GM19452 (cell line): Measurements from ENCODE around the gene EDA2R.

Experiments used
- ATAC-seq: cut with Tn5 transposase; IDR thresholded peaks from one replicate; pipeline ENCODE4 v1.9.1; 2021; ENCODE audit not compliant: unreplicated experiment

EDA2R gene, protein sequence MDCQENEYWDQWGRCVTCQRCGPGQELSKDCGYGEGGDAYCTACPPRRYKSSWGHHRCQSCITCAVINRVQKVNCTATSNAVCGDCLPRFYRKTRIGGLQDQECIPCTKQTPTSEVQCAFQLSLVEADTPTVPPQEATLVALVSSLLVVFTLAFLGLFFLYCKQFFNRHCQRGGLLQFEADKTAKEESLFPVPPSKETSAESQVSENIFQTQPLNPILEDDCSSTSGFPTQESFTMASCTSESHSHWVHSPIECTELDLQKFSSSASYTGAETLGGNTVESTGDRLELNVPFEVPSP

DNA sequence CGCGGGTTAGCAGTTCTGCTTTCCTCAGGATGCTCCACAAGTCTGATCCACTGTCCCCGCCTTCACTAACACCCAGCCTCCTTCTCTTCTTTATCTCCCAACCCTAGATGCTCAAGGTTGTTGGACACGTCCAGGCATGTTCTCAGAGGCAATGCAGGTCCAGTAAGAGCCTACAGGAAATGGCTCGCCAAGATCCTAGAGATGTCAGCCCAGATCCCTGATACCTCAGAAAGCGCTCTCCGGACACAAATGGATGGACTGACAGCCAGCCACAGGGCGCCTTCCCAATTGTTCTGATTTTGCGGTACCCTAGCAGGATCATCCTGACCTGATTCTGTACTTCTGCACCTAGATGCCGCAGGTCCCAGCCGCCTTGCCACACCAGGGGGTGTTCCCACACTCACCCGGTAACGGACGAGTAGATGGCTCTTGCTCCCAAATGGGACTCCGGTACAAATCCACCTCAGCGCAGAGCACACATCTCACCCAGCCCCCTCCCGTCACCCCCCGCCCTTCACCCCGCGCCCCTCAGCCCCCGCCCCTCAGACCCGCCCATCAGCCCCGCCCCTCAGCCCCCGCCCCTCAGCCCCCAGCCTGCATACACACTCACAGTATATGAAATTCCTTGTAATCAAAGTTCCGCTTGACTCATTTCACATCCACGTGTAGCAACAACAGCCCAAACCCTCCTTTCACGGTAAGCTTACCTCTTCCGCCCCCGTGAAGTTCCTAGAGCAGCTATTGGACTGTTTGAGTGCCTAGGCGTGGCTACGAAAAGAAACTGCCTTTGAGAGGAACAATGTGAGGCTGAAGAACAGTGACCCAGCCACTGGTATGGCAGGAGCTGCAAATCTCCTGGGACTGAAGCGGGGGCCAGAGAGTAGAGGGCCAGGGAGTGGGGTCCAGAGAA is at the start of gene EDA2R:
TSS of gene EDA2R (minus strand) at position 488 of the 910 bp plus-strand sequence. CDS start 23,058 bp downstream, outside the sequence.
- ATAC-seq = peak; percentile 85

DNA sequence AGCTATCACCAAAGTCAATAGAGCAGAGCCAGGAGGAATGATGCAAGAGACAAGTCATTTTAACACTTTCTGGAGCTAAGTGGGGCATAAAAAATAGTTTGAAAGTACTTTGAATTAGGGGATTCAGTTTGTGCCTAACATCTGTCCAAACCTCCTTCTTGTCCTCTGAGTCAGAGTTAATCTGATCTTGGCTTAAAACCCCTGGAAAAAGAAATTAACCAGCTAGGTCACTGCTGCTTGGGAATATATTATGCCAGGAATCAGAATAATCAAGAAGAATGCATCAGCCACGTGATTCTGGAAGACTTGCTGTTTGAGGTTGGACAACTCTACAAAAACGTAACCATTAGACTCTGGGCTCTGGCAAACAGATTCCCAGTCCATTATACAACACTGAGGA is 45.3 kb upstream of the EDA2R start:
- ATAC-seq = no peak

DNA sequence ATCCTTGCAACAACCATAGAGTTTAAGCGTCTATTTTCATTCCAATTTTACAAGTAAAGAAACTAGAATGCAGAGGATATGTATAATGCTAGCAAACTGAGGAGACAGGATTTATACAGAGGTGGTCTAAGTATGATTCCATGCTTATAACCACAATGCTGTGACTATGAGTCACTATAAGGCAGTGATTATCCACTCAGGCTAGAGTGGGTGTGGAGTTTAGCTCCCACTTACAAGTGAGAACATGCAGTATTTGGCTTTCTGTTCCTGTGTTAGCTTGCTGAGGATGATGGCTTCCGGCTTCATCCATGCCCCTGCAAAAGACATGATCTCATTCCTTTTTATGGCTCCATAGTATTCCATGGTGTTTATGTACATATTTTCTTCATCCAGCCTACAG is 41.6 kb upstream of the EDA2R start:
- ATAC-seq = no peak

DNA sequence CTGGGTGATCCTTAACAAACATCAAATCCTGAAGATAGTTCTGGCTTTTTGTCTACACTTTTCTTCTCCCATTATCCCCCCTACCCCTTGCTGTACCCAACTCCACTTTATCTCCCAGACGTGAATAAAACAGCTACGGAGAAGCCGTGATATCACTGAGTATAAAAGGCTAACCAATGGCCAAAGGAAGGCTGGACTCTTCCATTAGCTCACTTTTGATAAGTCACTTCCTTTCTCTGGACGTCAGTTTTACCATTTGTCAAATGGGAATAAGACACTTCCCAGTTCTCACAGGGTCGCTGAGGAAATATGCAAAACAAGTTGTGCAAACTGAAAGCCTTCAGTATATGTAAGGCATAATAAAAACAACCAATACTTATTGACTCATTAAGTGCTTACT is 38.6 kb upstream of the EDA2R start:
- no peak for ATAC-seq

DNA sequence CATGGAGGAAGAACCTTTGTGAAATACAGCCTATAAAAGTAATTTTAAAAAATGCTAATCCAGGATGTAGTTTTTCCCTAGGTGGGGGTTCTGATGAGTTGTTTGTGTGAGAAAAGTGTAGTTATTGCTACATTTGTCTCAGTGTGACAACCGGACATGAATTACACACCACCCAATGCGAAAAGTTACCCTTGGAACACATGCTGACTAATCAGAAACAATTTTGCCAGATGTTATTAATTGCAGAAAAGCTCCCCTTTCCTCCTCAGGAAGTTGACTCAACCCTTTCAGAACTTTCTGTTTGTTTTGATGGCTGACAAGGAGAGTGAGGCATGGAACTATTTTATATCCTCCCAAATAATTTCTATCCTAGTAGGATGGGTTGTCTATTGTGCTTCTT is 38.1 kb upstream of the EDA2R start:
- no peak for ATAC-seq

DNA sequence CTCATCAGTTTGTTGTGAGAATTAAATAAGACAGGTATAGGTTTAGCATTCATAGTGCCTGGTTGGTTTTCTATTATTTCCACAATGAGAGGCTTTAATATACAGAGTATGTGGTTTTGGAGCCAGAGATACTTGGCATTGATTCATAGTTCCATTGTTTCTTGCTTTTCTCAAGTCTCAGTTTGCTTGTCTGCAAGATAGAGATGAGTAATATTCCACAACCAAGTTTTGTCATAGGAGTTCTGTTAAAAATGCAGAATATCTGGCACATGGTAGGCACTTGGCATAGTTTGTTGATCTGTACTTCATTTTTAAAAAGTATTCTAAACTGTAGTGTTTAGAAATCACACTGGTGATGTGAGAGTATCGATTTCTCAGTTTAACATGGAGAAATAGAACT is 37.5 kb upstream of the EDA2R start:
- ATAC-seq = no peak

DNA sequence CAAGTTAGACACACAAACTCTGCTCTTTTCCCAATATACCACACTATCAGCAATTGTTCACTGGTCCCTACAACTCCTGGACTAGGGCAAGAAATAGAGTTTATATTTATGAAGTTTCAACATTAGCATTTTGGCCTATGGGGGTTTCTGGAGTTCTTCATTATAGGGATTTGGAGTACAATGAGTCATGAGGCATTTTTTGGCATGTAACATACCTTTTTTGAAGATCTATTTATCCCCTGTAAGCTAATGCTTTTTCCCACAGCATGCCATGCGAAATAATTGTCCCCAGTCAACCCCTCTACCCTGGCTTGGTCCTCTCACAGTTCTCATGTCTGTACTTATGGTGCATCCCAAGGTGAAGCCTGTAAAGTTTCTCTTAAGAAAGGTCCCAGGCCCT is 36.7 kb upstream of the EDA2R start:
- ATAC-seq = no peak

DNA sequence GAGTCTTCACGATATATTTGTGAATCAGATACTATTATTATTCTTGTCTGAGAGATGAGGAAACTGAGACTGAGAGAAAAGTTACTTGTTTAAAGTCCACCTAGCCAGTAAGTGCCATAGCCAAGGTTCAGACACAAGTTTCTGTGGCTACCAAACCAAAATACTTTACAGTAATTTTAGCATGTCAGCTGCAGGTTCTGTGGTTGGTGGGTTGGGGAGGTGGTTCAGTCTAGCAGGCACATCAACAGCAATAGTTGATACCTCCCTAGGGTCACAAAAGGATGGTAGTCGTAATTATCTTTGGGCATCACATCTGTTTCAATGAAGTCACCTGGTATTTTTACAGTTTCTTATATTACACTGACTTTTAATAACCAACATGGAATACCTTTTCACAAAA is 35.6 kb upstream of the EDA2R start:
- ATAC-seq = no peak

DNA sequence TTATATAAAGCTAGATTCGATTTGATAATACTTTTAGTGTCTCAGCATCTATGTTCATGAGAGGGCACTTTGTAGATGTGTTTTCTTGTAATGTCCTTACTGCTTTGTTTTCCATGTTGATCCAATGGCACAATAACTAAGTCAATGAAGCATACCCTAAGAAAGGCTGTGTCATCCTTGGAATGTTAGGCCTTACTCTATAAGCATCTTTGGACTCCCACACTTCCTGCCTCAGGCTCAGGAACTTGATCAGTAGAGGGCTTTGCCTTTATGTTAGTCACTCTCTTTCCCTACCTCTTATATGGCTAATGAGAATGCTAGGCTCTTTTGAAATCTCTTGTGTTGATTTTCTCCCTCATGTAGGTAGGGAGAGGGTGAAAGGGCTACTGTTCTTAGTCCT is 33.2 kb upstream of the EDA2R start:
- no peak for ATAC-seq

DNA sequence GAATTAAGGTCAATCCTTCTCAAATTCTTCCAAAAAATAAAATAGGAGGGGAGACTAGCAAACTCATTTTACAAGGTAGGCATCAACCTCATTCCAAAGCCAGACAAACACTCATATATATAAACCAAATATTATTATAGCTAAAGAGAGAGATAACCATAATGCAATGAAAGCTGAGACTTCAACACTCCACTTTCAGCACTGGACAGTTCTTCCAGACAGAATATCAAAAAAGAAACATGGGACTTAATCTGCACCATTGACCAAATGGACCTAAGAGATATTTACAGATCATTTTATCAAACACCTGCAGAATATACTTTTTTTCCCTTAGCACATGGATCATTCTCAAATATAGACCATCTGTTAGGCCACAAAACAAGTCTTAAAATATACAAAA is 15.5 kb upstream of the EDA2R start:
- no peak for ATAC-seq

DNA sequence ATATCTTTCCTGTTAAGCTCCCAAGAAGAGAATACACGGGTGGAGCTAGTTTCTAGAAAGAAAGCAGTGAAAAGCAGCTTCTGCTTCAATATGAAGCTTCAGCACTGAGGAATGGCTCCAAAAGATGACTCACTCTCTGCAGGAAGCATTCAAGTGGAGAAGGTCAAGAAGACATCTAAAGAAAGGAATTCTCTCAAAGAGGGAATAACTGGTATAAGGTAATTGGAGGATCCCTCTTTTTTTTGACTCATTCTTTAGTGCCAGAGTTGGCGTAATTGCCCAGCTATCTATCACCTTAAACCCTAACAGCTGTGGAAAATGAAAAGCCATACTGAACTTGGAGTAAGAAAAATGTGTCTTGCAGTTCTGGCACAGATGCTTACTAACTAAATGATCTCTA is 3.5 kb downstream of the EDA2R start:
- no peak for ATAC-seq

DNA sequence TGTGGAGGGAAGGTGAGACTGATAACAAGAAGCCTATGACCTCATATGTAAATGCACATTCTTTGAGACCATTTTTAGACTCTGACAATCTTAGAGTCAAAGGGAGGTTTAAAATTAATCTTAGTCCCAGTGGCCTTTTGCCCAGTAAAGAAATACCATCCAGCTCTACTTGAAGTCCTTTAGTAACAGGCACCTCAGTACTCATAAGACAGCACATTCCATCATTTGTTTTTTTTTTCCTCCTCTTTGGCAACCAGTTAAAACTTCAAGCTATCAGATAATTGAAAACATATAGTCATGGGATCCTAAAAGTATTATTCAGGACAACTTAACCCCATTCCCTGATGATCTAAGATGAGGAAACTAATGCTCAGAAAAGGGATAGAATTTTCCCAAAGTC is 4.6 kb downstream of the EDA2R start:
- ATAC-seq = no peak

DNA sequence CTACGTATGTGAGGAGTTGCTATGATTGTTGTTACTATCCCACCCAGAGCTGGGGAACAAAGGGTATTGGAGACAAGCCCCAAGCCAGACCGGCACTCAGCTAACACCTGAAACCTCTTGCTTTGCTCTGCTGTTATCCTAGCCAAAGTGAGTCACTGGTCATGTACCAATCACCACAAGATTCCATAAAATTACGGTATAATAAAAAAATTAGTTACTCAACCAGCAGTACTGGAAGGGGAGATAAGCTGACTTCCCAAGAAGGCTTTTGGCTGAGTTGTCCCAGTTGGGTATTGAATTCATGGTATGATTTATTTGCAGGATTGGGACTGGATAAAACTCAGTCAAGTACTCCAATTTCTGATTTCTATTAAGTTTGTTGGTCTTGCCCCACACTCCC is 5.3 kb downstream of the EDA2R start:
- no peak for ATAC-seq

DNA sequence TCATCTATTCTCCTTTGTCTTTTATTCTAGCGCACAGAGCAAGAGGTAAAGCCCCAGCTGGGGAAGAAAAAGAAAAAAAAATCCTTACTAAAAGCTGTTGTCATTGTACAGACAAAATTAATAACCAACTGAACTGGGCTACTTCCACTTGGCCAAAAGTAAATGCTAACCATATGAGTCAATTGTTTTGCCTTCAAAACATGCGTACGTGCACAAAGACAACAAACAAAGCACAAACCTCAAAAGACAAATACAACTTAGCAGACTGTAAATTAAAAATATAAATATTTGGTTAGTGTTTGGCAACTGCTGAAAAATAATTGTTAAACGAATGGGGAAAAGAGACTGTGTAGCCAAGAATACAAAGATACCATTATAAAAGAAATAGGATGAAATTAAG is 5.9 kb downstream of the EDA2R start:
- no peak for ATAC-seq

DNA sequence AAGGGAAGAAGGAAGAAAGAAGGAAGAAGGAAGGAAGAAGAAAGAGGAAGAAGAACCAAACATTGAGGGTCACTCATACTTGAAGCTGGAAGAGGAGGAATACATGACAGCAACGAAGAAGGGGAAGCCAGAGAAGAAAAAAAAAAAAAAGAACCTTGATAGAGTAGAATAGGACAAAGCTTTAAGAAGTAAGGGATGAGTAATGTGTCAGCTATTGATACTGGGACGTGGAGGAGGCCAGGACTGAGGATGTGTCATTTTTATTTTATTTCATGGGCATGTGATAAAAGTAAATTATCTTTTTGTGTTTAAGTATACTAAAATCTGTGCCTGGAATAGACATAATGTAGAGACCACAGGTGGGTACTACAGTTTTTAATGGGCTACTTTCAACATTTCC is 6.4 kb downstream of the EDA2R start:
- ATAC-seq = no peak

DNA sequence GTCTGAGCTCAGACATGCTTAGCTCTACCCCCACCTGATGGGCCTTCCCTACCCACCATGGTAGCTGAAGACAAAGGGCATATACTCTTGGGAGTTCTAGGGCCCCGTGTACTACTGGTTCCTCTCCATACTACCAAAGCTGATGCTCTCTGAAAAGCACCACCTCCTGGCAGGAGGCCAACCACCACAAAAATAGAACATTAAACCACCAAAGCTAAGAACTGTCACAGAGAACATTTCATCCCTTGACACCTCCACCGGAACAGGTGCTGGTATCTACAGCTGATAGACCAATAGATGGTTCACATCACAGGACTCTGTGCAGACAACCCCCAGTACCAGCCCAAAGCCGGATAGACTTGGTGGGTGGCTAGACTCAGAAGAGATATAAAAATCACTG is 13.4 kb downstream of the EDA2R start:
- ATAC-seq = peak; percentile 90

DNA sequence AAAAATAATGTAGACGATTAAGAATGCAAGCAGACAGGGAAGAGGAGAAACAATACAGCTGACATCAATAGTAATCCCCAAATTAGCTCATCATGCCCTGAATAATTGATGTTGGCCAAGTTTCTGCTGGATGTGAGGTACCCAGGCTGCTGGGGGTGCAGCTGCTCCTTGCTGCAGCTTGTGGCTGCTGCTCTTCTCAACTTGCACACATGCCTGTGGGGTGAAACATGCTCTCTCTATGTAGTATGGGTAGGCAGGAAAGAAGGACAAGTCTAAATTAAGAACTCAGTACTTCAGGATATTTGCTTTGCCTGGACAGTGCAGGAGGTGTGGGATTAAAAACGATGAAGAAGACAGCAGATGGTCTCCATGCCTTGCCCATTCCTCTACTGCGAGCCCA is 16.7 kb downstream of the EDA2R start:
- ATAC-seq = no peak

DNA sequence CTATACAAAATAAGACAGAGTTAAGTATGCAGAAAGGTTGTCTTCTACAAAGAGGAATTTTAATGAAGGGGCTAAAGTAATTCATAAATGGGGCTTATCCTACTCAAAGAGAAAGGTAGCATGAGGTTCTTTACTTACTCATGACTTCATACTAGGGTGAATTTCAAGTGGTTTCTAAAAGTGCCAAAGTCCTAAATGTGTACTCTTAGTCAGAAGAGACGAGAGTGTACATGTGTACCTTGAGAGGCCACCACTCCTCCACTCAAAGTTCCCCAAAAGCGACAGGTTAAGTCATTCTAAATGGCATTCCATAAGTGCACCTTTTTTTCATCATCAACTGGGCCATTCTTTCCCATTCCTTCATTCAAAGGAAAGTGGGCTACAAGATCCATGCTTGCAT is 21.9 kb downstream of the EDA2R start:
- ATAC-seq = no peak

DNA sequence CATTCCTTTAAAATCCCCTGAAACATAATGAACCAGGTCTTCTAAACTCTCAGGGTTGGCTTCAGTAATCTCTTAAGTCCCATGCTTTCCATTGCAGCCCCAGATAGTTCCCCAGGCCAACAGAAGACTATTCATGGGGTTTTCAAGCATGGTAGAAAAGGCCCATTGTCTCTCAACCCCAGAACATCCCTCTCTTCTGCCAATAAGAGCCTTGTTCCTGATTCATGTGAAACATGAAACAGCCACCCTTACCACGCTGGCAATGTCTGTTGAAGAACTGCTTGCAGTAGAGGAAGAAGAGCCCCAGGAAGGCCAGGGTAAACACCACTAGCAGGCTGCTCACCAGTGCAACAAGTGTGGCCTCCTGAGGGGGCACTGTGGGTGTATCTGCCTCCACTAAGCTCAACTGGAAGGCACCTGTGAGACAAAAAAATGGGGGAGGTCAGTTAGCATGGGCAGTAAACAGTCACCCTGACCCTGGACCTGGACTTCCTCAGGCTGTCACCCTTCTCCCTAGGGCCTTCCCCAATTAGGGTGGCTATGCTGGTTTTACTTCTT is 36.4 kb downstream of the EDA2R start:
- no peak for ATAC-seq

DNA sequence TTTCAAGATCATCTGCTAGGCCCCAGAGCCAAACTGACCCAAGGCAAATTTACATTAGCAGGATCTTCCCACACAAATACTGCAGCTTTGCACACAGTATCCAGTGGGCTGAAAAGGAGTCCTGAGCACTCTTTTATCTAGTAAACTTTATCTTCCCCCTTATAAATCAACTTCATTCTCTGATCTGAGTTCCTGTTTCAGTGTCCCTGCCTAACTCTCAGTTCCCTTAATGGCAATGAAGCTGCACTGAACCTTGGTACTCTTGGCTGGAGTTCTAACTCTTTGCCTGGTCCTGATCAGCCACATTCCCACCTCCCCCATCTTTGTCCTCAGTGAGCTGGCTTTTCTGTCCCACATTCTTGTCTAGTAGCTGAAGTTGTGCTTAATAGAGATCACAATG is 37.4 kb downstream of the EDA2R start:
- no peak for ATAC-seq

DNA sequence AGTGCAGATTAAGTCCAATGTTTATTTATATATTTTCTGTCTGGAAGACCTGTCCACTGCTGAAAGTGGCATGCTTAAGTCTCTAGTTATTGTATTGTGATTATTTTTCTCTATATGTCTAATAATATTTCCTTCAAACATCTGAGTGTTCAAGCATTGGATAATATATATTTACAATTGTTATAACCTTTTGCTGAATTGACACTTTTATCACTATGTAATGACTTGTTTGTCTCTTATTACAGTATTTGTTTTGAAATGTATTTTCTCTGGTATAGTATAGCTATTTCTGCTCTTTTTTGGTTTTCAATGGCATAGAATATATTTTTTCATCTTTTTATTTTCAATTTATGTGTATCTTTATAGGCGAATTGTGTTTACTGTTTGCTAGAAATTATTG is 59.7 kb downstream of the EDA2R start:
- ATAC-seq = no peak

DNA sequence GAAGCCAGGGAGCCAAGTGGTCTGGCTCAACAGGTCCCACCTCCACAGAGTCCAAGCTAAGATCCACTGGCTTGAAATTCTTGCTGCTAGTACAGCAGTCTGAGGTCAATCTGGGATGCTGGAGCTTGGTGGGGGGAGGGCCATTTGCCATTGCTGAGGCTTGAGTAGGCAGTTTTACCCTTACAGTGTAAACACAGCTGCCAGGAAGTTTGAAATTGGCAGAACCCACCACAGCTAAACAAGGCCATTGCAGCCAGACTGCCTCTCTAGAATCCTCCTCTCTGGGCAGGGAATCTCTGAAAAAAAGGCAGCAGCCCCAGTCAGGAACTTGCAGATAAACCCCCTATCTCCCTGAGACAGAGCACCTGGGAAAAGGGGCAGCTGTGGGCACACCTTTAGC is 84.9 kb downstream of the EDA2R start:
- no peak for ATAC-seq
